Suppressor macrophage treated with lipopolysaccharide for 1 hour (primary cell): Measurements from ENCODE around the gene SNORC.

Experiments
- DNase-seq, 3 donors: peaks; one replicate each; pipeline ENCODE4 v3.0.0-alpha.2; 2020 to 2022

SNORC gene

DNA sequence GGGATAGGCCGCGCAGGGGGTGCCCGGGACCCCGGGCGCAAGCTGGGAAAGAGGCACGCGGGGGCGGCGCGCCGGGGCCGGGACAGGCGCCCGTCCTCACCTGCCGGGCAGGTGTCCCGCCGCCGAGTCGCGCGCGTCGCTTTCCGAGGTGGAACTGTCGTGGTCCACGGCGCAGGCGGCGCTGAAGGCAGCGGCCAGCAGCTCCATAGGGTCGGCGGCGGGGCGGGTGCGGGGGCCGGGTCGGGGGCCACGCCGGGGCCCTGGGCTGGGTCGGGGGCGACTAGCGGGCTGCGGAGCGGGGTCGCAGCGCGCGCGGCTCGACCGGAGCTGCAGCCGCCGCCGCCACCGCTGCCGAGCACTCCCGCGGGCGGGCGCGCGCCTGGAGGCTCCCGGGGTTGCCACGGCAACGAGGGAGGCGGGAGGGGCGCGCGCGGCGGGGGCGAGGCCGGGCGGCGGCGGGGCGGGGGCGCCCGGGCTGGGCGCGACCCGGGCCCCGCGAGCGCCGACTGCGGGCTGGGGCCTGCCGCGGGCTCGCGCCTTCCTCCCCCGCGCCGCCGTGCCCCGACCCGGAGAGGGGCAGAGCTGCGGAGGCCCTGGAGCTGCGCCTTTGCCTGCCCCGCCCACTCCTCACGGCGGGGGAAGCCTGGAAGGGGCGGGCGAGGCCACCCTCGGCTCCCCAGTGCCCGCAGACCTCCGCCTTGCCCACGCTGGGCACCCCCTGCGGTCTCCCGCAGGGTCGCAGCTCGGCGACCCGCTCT lies 57.9 kb downstream of the SNORC start:
- peak in 2 of 3 donors; percentile 5 to 38 for DNase-seq
